ENCODE measurements around the gene MT1B. TPM values are rescaled to one million over a fixed set of nuclear protein-coding genes. Genes with fewer than 3 reads are reported as not detected.

MT1B gene
- total RNA-seq, 4 donors from 2014 or later: not detected

DNA sequence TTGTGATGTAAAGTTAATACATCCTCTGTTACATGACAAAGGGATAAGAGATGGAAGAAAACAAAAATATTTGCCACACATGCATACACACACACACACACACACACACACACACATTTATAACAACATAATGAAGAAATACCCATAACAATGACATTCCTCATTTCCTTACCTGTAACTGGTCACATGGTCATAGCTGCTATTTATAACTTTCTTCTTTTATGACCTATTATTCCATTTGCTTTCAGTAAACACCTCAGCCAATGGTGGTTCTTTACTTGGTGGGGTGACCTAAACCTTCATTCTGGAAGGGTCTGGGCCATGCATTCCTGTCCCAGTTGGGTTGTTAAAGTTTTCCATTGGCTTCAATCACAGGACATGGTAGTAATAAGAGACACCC is 38.0 kb upstream of the MT1B start:
- TF ChIP-seq, protein P1, sequence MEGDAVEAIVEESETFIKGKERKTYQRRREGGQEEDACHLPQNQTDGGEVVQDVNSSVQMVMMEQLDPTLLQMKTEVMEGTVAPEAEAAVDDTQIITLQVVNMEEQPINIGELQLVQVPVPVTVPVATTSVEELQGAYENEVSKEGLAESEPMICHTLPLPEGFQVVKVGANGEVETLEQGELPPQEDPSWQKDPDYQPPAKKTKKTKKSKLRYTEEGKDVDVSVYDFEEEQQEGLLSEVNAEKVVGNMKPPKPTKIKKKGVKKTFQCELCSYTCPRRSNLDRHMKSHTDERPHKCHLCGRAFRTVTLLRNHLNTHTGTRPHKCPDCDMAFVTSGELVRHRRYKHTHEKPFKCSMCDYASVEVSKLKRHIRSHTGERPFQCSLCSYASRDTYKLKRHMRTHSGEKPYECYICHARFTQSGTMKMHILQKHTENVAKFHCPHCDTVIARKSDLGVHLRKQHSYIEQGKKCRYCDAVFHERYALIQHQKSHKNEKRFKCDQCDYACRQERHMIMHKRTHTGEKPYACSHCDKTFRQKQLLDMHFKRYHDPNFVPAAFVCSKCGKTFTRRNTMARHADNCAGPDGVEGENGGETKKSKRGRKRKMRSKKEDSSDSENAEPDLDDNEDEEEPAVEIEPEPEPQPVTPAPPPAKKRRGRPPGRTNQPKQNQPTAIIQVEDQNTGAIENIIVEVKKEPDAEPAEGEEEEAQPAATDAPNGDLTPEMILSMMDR (IDR thresholded peaks at IDR 0.05; ENCODE audit: low read depth): no peak

DNA sequence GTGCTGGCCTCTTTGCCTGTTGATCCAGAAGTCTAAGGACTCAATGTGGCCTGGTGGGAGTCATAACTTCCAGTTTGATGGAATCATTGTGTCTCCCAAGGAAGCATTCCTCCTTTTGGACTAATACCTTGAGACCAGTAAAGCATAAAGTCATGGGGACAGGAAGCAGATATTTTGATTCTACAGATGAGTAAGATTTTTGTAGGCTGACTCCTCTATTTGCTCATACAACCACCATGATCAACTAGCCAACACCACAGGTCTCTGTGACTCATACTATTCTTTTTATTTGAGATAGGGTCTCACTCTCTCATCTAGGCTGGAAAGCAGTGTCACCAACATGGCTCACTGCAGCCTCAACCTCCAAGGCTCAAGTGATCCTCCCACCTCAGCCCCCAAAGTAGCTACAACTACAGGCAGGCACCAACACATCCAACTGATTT is 37.1 kb upstream of the MT1B start:
- TF ChIP-seq, protein P1 (IDR thresholded peaks at IDR 0.05; ENCODE audit: low read depth): no peak

DNA sequence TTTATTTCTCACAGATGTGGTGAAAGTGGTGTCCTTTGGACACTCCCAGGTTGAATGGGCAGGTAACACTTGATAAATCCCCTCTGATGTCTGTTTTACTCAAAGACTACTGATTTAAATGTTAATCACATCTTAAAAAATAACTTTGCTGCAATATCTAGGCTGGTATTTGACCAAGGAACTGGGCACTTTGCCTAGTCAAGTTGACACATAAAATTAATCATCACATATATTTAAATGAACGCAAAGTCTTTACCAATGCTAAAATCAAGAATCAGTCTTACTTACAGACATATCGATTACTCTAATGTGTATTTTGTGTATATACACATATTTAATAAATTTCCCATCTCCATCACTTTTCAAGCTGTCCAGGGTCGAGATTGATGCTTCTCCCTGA is 36.3 kb upstream of the MT1B start:
- TF ChIP-seq, protein P1 (IDR thresholded peaks at IDR 0.05; ENCODE audit: low read depth): no peak

DNA sequence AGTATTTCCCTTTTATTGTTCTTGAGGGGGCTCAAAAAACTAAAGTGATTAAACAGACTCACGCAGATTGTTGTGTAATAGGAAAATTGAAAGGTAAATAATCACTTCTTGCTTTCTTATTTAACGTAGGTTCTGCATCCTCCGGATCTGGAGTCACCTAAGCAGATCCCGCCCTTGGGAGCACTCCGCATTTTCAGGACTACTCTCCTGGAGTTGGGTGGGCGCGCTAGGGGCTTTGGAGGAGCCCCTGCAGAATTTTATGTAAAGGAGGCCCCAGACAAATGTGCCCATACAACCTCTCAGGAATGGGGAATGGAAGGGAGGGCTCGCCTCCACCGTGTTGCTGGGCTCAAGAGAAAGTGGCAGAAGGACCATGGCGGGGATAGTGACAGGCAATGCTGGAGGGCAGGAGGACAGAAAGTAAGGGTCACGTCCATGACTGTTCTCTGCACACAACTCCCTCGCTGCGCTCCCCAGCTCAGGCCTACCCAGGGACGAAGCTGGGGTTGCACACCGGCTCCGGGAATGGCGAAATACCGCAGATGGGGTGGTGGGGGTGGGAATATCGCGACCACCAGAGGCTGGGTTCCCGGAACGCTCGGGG is 35.0 kb upstream of the MT1B start:
- TF ChIP-seq, protein P1 (IDR thresholded peaks at IDR 0.05; ENCODE audit: low read depth): no peak

DNA sequence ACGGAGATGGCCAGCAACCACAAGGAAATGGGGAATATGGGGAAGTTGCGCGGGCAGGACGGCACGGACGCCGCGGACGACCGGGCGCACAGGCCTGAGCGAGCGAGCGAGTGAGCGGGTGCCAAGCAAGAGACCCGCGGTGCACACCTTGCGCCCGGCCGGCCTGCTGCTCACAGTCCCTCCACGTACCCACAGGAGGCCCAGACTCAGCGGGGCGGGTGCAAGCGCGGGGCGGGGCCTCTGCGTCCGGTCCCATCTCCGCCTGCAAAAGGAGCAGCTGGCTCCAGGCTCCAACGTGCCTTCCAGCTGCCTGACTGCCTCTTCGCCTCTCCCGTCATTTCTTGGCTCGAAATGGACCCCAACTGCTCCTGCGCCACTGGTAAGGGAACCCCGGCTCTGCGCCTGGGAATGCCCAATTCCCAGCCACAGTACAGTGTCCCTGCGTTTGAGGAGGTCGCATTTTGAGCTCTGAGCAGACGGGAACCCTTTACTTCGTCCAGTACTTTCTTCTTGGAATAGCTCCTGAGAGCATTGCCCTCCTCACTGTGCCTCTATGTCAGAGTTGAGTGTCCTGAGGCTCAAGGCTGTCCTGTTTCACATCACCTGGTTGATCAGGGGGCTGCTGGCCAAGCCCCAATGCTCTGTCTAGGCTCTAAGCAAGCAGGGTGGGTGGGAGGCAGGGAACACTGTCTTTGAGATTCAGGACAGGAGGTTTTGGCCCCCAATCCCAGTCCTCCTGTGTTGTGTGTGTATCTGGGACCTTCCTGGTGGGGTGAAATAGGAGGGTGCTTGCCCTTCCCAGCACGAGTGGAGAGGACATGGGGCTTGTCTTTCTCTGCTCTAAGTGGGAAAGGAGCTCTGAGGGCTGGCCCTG is 34.2 kb upstream of the MT1B start:
- TF ChIP-seq, protein P1 (IDR thresholded peaks at IDR 0.05; ENCODE audit: low read depth): no peak

DNA sequence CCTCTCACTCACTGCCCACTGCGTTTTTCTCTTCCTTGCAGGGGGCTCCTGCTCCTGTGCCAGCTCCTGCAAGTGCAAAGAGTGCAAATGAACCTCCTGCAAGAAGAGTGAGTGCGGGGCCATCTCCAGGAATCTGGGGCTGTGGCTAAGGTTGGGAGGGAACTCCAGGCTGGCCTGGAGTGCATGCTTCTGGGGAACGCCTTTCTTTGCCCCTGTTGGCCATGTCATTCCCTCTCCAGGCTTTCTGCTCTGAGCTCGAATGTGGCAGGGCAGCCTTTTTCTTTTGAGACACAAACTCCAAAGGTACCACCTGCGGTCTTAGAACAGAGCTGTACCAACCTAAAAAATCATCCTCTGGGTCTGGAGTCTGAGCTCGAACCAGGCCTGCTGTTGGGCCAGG is 33.5 kb upstream of the MT1B start:
- TF ChIP-seq, protein P1 (IDR thresholded peaks at IDR 0.05; ENCODE audit: low read depth): no peak

DNA sequence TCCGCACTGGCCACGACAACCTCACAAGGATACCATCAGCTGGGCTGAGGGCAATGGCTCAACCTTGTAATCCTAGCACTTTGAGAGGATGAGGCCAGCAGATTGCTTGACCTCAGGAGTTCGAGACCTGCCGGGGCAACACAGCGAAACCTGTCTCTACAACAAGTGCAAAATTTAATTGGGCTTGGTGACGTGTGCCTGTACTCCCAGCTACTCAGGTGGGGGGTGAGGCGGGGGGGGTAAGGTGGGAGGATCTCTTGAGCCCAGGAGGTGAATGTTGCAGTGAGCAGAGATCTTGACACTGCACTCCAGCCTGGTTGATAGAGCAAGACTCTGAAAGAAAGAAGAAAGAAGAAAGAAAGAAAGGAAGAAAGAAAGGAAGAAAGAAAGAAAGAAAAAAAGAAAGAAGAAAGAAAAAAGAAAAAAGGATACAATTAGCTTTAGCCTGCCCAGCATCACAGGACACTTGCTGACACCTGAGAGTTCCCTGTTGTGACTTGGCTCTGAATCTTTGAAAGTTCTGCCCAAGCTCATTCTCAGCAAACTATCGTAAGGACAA is 31.3 kb upstream of the MT1B start:
- TF ChIP-seq, protein P1 (IDR thresholded peaks at IDR 0.05; ENCODE audit: low read depth): no peak
